Jurkat, Clone E6-1 (cell line): ENCODE data around the gene OTOGL. TPM values are rescaled to one million over a fixed set of nuclear protein-coding genes. Genes with fewer than 3 reads are reported as not detected.
A peak's percentile ranks its signal among the peaks of the same experiment; 100 is the strongest.
"Not testable (repeated sequence)": the region's sequence is repeated elsewhere in the genome, so short reads cannot be mapped to it uniquely, and the experiment has no call there.

Source experiments
- DNase-seq: peaks from one replicate; pipeline ENCODE4 v3.0.0-alpha.2; 2011; ENCODE audit warnings: low read depth, low spot score
- H3K4me3 ChIP-seq: 2 replicates; pipeline ENCODE4 v1.5.1; 2011; ENCODE audit warnings: mild to moderate bottlenecking, low read length, control low read depth, moderate library complexity
- polyA plus RNA-seq: library from polyadenylated mRNA; unstranded; fragments of >200 nt; gene quantifications from one replicate; pipeline ENCODE4 v1.2.1, GENCODE V29; 2012; ENCODE audit warnings: missing spikeins; ENCODE audit not compliant: insufficient read length, insufficient read depth

OTOGL gene
- polyA plus RNA-seq: not detected

DNA sequence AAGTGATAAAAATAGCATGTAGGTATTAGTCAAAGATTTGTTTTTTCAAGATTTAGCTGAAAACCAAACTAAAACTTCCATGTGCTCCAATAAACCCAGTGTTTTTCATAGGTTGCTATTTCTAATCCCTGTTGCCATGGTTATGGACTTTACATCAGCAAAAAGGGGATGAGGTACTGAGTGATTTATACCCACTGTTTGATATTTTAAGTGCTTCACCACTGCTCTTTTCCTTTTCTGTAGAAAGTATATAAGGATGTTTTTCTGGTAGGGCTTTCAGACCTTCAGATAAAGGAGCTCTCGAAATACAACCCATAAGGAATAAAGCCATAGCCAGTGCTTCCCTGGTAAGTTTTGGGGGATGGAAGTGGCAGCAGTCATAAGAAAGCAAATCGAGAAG, at the start of gene OTOGL:
Gene OTOGL, plus strand, starts transcription at position 279 of the 400 bp plus-strand sequence. CDS start 109,895 bp downstream, outside the sequence.
- DNase-seq: no peak
- H3K4me3 ChIP-seq: no peak within 1 kb of the TSS

DNA sequence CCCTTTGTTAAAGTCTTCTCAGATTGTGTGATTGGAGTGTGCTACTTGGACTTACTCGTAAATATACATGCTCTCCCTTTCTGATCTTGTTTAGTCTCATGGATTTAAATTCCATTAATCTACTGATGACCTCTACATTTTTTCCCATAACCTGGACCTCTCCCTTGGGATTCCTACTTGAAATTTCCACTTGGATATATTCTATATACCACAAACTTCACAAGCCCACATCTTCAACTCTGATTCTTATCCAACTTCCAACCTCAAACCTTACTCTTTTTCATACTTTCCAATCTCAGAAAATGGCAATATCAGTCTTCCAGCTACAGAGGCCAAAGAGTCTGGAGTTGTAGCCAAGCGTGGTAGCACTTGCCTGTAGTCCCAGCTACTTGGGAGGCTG, 49.1 kb upstream of the OTOGL start:
- H3K4me3 ChIP-seq: no peak overlapping the region
- no peak for DNase-seq

- no peak for DNase-seq
- no peak overlapping the region for H3K4me3 ChIP-seq
These were observed 46.1 kb upstream of the OTOGL start for GRCh38 chr12:80053051-80053790.

DNA sequence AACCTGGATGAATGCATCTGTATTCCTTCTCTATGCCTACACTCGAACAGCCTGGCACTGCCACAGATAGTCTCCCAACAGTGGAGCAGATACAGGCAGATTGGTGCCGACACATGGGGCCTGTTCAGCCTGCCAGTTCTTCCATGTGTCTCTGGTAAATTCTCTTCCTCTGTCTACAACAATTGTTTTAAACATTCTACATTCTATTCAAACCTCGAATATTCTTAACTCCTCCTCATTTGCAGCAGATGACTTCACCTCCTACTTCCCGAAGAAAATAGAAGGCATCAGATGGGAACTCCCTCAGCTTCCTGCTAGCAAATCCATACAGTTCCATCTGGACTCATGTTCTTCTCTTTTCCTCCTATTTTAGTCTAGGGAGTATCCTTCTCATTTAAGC, 43.1 kb upstream of the OTOGL start:
- H3K4me3 ChIP-seq: no peak overlapping the region
- DNase-seq: no peak

GRCh38 chr12:80056845-80057244, 42.5 kb upstream of the OTOGL start:
- no peak overlapping the region for H3K4me3 ChIP-seq
- no peak for DNase-seq

DNA sequence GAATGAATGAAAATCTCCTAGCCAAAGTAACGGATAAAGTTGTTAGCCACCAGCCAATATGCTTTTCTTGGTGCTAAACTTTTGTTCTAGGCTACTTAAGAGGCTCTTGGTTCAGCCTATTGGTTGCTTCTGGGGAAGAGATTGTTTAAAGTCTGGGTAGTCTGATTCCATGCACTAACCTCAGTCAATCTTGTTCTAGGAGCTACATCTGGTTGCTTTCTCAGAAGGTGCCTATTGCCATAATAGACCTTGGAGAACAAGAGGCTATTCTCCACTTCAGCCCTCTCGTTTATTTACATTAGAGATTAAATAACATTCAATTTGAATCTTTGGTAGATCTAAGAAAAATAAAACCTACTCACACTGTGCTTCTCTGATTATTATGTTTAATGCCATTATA, 40.8 kb upstream of the OTOGL start:
- no peak overlapping the region for H3K4me3 ChIP-seq
- DNase-seq: no peak

GRCh38 chr12:80059102-80059501, 40.2 kb upstream of the OTOGL start:
- DNase-seq: no peak
- H3K4me3 ChIP-seq: no peak overlapping the region

GRCh38 chr12:80059875-80060274, 39.5 kb upstream of the OTOGL start:
- no peak overlapping the region for H3K4me3 ChIP-seq
- DNase-seq: no peak

DNA sequence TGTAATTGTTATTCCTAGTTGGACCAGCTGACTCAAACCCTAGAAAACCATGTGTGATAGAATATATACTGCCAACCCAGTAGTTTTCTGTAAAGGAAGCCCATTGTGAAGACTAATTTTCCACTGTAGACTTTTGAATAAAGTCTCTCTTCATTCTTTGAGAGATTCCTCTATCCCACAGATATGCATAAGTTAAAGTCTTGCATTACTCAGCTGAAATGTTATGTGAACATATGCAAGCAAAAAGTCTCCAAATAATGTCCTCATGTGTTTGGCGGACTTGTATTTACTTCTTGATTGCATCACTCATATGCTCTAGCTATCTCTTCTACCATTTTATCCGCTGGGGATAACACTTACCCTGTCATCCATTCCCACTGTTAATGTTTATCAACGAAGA, 35.1 kb upstream of the OTOGL start:
- no peak overlapping the region for H3K4me3 ChIP-seq
- DNase-seq: no peak

GRCh38 chr12:80064951-80065350, 34.4 kb upstream of the OTOGL start:
- DNase-seq: no peak
- H3K4me3 ChIP-seq: no peak overlapping the region

DNA sequence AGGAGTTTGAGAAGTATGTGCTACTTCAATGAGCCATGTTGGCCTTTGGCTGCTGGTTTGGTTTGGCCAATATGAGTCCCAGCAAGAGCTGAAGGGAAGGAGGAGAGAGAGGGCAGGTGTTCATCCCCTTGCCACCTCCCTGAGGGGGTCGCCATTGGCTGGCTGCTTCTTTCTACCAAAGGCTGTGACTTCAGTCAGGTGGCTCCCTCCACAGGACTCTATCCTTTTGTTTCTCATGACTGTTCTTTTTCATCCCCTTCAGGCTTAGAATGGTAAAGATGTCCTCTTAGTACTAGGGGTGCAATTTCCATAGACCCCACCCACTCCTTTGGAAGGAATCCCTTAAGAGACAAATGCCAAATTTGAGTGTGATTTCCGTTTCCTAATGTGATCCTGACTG, 31.2 kb upstream of the OTOGL start:
- no peak for DNase-seq
- H3K4me3 ChIP-seq: no peak overlapping the region

DNA sequence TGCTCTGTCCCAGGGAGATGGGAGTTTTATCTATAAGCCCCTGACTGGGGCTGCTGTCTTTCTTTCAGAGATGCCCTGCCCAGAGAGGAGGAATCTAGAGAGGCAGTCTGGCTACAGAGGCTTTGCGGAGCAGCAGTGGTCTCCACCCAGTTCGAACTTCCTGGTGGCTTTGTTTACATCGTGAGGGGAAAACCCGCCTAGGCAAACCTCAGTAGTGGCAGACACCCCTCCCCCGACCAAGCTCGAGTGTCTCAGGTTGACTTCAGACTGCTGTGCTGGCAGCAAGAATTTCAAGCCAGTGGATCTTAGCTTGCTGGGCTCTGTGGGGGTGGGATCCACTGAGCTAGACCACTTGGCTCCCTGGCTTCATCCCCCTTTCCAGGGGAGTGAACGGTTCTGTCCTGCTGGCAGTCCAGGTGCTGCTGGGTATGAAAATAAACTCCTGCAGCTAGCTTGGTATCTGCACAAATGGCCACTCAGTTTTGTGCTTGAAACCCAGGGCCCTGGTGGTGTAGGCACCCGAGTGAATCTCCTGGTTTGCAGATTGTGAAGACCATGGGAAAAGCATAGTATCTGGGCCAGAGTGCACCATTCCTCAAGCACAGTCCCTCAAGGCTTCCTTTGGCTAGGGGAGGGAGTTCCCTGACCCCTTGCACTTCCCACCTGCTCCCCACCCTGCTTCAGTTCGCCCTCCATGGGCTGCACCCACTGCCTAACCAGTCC, 15.3 kb upstream of the OTOGL start:
- H3K4me3 ChIP-seq: not testable (repeated sequence)
- DNase-seq: peak; percentile 32

DNA sequence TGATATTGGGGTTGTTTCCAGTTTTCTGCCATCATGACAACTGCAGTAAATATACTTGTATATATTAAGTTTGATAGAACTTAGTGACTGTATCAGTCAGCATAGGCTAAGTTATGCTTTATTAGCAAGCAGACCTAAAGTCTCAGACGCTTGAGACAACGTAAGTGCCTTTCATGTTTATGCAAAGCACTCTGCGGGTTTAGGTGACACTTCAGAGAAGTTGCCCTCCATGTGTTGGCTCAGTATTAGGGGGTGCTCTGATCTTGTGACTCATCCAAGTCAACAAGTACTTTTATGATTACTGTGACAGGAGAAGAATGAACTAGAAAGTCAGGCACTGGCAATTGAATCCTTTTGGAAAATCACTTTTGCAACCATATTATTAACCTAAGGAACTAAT, 13.3 kb upstream of the OTOGL start:
- no peak for DNase-seq
- no peak overlapping the region for H3K4me3 ChIP-seq

- no peak overlapping the region for H3K4me3 ChIP-seq
- DNase-seq: no peak
These were observed 11.7 kb upstream of the OTOGL start for GRCh38 chr12:80087486-80088213.

- no peak for DNase-seq
- no peak overlapping the region for H3K4me3 ChIP-seq
These were observed 1.3 kb downstream of the OTOGL start for GRCh38 chr12:80100591-80100990.

DNA sequence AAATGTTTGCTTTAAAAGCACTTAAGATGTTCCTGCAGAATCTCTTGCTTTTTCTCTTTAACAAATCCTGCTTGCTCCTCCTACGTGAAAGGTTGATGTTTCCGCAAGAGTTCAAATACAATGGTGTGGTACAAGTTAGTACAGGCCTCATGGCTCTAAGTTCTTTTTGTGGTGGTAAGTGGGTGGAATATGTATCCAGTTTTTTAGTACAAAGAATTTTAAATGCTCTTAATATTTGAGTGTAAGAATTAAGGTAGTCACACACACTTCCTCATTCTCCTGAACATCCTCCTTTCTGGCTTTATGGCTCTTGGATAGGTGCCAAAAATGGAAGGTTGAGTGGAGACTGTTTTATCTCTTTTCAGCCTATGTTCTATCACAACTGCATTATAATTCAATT, 1.8 kb downstream of the OTOGL start:
- DNase-seq: no peak
- H3K4me3 ChIP-seq: no peak overlapping the region

DNA sequence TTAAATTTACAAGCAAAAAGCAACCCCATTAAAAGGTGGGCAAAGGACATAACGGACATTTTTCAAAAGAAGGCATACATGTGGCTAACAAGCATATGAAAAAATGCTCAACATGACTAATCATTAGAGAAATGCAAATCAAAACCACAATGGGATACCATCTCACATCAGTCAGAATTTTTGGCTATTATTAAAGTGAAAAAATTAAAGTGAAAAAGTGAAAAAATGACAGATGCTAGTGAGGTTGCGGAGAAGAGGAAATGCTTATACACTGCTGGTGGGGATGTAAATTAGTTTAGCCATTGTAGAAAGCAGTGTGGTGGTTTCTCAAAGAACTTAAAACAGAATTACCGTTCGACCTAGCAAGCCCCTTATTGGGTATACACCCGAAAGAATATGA, 7.9 kb downstream of the OTOGL start:
- DNase-seq: no peak

GRCh38 chr12:80116735-80117134, 17.4 kb downstream of the OTOGL start:
- no peak for DNase-seq
- no peak overlapping the region for H3K4me3 ChIP-seq

More for the DNA sequence above, 7.9 kb downstream of the OTOGL start:
- H3K4me3 ChIP-seq: no peak overlapping the region

- DNase-seq: no peak
- H3K4me3 ChIP-seq: no peak overlapping the region
These were observed 19.4 kb downstream of the OTOGL start for GRCh38 chr12:80118565-80119324.
